Choroid plexus epithelial cell (primary cell): ENCODE measurements around the gene FARP1.

Experiments
- DNase-seq: peaks from one replicate; pipeline ENCODE4 v3.0.0-alpha.2; 2010; ENCODE audit warnings: low read depth
- H3K4me3 ChIP-seq: 2 replicates; pipeline ENCODE4 v1.5.1; 2011; ENCODE audit warnings: low read depth, mild to moderate bottlenecking, control low read depth, low read length, moderate library complexity
- TF ChIP-seq, protein P1 (sequence below): conservative IDR thresholded peaks from 2 replicates; pipeline ENCODE4 v1.5.1; 2011; ENCODE audit warnings: low read depth, mild to moderate bottlenecking, control low read depth, inconsistent platforms, low read length, moderate library complexity

The FARP1 gene

DNA sequence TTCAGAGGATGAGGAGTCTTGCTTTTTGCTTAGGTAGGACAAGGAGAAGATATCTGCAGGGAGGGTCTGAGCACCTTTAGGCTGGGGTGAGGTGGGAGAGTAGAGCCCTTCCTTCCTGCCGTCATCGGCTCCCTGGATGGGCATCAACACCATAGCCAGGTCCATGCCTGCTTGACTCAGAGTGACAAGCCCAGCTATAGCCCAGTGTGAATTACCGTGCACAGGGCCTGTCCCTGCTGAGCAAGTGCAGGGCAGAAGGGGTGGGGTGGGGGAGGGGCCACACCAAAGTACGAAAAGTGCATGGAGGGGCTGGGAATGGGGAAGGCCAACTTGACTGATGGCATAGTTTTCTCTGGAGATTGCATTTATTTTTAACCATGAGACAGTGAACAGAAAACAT lies 64.5 kb downstream of the FARP1 start:
- DNase-seq: no peak
- no peak overlapping the region for H3K4me3 ChIP-seq
- TF ChIP-seq, protein P1, sequence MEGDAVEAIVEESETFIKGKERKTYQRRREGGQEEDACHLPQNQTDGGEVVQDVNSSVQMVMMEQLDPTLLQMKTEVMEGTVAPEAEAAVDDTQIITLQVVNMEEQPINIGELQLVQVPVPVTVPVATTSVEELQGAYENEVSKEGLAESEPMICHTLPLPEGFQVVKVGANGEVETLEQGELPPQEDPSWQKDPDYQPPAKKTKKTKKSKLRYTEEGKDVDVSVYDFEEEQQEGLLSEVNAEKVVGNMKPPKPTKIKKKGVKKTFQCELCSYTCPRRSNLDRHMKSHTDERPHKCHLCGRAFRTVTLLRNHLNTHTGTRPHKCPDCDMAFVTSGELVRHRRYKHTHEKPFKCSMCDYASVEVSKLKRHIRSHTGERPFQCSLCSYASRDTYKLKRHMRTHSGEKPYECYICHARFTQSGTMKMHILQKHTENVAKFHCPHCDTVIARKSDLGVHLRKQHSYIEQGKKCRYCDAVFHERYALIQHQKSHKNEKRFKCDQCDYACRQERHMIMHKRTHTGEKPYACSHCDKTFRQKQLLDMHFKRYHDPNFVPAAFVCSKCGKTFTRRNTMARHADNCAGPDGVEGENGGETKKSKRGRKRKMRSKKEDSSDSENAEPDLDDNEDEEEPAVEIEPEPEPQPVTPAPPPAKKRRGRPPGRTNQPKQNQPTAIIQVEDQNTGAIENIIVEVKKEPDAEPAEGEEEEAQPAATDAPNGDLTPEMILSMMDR: no peak

DNA sequence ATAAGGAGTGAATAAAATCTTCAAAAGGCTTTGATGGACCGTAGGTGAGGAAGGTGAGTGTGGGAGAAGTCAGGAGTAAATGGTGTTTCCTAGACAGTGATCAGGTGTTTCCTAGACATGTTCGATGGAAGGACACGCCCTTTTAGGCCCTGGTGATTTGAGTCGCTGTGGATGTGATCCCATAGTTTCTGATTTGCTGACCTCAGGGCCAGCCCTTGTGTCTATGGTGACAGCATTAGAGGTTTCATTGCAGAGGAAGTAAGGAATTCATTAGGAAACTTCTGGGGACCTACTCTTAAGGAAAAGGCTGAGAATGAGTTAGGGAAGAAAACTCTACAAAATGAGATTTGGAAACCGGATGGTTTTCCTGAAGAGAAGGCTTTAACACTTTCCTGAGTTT lies 65.7 kb downstream of the FARP1 start:
- TF ChIP-seq, protein P1: no peak
- DNase-seq: no peak

DNA sequence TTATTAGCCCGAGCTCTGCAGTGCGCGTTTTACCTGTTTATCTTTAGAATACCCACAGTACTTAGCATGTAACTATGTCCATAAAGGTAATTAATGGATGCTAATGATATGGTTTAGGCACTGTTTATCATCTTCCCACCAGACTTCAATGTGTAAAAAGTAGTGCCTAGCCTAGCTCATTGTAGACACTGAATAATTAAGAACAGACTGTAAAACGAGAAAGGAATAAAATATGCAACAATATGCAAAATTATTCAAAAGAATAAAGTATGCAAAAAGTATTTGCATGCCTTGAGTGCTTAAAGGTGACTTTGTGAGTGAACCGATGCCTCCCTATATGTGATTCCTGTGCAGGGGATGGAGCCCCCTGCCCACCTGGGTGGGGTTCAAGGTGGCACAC lies 69.9 kb downstream of the FARP1 start:
- TF ChIP-seq, protein P1: no peak
- no peak for DNase-seq
- H3K4me3 ChIP-seq: no peak overlapping the region

More for the DNA sequence above, 65.7 kb downstream of the FARP1 start:
- no peak overlapping the region for H3K4me3 ChIP-seq

DNA sequence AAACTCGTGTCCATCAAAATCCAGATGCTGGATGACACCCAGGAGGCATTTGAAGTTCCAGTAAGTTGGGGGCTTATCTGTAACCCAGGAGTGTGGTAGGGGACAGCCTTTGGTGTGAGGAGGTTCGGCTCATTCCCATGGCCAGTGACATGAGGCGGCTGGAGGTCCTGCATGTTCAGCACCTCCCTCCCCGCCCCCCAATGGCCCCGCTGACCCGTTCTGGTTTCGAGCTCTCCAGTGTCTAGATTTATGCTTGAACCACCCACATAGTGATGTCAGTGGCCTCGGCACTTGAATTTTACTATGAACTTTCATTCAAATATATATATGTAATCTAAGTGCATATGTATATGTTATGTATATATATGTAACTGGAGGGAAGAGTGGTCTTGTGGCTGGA lies 70.5 kb downstream of the FARP1 start:
- DNase-seq: no peak
- TF ChIP-seq, protein P1: no peak
- H3K4me3 ChIP-seq: no peak overlapping the region

DNA sequence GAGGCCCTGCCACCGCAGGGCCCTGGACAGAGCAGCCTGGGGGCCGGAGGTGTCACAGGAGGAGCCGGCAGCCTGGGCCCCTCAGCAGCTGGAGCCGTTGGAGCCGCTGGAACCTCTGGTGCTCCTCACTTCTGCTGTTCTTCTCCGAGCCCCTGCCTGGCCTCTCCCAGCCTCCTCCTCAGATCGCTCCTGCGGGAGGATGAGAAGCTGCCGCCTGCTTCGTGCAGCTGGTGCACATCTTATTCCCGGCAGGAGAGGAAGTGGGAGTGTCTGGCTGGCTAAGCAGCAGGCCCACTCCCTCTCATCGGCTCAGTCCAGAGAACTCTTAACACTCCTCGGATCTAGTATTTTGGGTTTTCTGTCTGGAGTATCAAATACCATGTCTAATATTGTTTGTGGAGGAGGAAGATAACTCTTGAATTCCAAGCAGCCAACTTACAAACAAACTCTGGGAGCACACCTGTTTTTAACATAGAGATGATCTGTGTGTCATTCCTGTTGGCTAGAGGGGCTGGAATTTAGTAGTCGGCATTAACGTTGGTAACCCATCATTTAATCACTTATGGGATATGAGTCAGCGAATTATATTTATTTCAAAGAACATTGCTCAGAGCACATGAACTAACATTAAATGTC lies 71.2 kb downstream of the FARP1 start:
- peak; percentile 65 for DNase-seq
- H3K4me3 ChIP-seq: no peak overlapping the region
- TF ChIP-seq, protein P1: no peak

DNA sequence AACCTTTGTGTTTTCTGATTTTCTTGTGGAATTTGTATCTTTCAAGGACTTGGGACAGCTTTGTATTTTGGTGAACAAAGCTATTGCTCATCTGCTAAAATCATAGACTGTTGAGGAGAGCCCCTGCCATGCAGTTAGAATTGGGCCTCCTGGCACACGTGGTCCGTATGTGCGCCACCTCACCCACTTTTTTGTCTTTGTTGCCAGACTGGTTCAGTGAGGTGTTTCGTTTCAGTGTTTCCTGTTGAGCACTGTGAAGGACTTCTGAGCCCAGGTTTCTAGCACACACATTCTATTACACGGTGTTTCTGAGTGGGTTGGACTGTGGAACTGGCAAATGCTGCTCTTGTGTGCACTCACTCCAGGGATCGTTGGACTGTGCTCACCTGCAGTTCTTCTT lies 71.8 kb downstream of the FARP1 start:
- TF ChIP-seq, protein P1: no peak
- H3K4me3 ChIP-seq: no peak overlapping the region
- DNase-seq: no peak

DNA sequence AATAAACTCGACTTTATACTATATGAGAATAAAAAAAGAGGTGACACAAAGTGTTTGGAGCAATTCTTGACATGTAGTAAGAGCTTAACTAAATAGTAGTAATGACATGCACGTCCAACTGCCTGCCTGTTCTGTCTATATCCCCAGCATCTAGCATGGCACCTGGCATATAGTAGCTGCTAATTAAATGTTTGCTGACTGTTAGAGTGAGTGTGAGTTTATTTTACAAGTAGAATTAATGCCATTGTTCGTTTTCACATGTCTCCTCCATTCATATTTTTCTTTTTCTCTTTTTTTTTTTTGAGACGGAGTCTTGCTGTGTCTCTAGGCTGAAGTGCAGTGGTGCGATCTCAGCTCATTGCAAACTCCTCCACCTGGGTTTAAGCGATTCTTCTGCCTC lies 72.6 kb downstream of the FARP1 start:
- H3K4me3 ChIP-seq: no peak overlapping the region
- DNase-seq: no peak
- TF ChIP-seq, protein P1: no peak
